ENCODE results near the gene MBNL3.

The MBNL3 gene

GRCh38 chrX:132488819-132489577 is at the start of gene MBNL3:
Gene MBNL3 (minus strand): TSS chrX:132489038. CDS start chrX:132439611, 49,427 bp downstream.
- peak; percentile 91 for DNase-seq

GRCh38 chrX:132533409-132533808 is 44.6 kb upstream of the MBNL3 start:
- no peak for DNase-seq

- DNase-seq, result peak; percentile 59
These were observed 44.1 kb upstream of the MBNL3 start for GRCh38 chrX:132532913-132533312.

GRCh38 chrX:132532097-132532496 is 43.3 kb upstream of the MBNL3 start:
- DNase-seq, result no peak

- no peak for DNase-seq
These were observed 32.0 kb upstream of the MBNL3 start for GRCh38 chrX:132520792-132521191.

GRCh38 chrX:132520213-132520612 is 31.4 kb upstream of the MBNL3 start:
- DNase-seq, result no peak

GRCh38 chrX:132518401-132518800 is 29.6 kb upstream of the MBNL3 start:
- DNase-seq, result no peak

GRCh38 chrX:132508834-132509233 is 20.0 kb upstream of the MBNL3 start:
- no peak for DNase-seq

GRCh38 chrX:132505116-132505515 is 16.3 kb upstream of the MBNL3 start:
- DNase-seq, result no peak

GRCh38 chrX:132504417-132504816 is 15.6 kb upstream of the MBNL3 start:
- no peak for DNase-seq

GRCh38 chrX:132501606-132502005 is 12.8 kb upstream of the MBNL3 start:
- no peak for DNase-seq

- no peak for DNase-seq
These were observed 8.6 kb upstream of the MBNL3 start for GRCh38 chrX:132497432-132497831.

GRCh38 chrX:132493095-132493494 is 4.3 kb upstream of the MBNL3 start:
- no peak for DNase-seq

GRCh38 chrX:132491191-132491590 is 2.4 kb upstream of the MBNL3 start:
- DNase-seq, result peak; percentile 57

GRCh38 chrX:132489578-132490419 is 961 bp upstream of the MBNL3 start:
- peak; percentile 89 for DNase-seq

- peak; percentile 66 for DNase-seq
These were observed 595 bp downstream of the MBNL3 start for GRCh38 chrX:132488180-132488705.

GRCh38 chrX:132486599-132487178 is 2.1 kb downstream of the MBNL3 start:
- no peak for DNase-seq

- no peak for DNase-seq
These were observed 4.9 kb downstream of the MBNL3 start for GRCh38 chrX:132483951-132484350.

GRCh38 chrX:132483488-132483887 is 5.3 kb downstream of the MBNL3 start:
- DNase-seq, result no peak

- peak; percentile 16 for DNase-seq
These were observed 6.2 kb downstream of the MBNL3 start for GRCh38 chrX:132482632-132483031.

GRCh38 chrX:132481449-132481848 is 7.4 kb downstream of the MBNL3 start:
- no peak for DNase-seq

- DNase-seq, result peak; percentile 81
These were observed 8.1 kb downstream of the MBNL3 start for GRCh38 chrX:132480581-132481203.
